ENCODE data around the gene DVL1.

DVL1 gene

GRCh38 chr1:1294250-1294890 is 54.8 kb downstream of the DVL1 start:
- no peak for DNase-seq

- DNase-seq: no peak
Measured at GRCh38 chr1:1293263-1294249, 55.7 kb downstream of the DVL1 start.

DNA sequence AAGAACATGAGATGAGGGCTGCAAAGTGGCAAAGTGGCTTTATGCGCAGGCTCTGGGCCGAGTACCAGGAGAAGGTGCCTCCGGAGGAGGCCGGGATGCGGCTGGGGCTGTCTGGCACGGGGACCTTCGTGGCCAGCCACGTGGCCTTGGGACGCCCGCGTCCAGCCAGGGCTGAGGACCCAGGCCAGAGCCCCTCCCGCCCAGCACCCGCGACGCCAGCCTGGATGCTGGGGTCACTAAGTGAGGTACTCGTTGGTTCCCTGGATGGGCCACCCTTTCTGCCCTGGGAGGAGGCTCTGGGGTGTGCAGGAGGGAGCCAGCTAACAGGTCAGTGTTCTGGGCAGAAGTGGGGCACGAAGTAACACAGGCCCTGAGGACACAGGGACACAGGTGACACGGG is 56.4 kb downstream of the DVL1 start:
- DNase-seq: no peak

- no peak for DNase-seq
Measured at GRCh38 chr1:1292442-1292779, 56.8 kb downstream of the DVL1 start.

- peak; percentile 84 for DNase-seq
Measured at GRCh38 chr1:1291548-1292441, 57.4 kb downstream of the DVL1 start.

GRCh38 chr1:1291023-1291528 is 58.1 kb downstream of the DVL1 start:
- no peak for DNase-seq

- DNase-seq: peak; percentile 21
Measured at GRCh38 chr1:1290238-1290731, 58.9 kb downstream of the DVL1 start.

DNA sequence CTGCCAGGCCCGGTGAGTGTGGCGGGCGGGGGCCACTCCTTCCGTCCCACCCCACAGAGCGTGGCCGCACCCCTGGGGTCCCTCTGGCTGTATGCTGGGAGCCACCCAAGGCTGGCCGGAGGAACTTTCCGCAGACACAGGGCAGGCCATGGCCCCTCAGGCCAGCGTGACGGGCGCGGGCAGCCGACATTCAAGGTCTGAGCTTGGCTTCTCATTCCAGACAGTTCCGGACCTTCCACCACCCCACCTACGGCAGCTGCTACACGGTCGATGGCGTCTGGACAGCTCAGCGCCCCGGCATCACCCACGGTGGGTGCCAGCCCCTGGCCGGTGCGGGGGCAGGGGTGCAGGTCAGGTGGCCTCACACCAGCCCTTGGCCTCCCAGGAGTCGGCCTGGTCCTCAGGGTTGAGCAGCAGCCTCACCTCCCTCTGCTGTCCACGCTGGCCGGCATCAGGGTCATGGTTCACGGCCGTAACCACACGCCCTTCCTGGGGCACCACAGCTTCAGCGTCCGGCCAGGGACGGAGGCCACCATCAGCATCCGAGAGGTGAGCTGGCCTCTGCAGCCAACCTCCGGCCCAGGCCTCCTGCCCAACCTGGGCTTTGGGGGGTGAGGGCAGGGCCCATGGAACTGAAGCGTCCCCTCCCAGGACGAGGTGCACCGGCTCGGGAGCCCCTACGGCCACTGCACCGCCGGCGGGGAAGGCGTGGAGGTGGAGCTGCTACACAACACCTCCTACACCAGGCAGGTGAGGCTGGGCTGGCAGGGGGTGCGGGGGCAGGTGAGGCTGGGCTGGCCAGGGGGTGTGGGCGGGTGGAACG is 61.7 kb downstream of the DVL1 start:
- DNase-seq: no peak

GRCh38 chr1:1286313-1287261 is 62.6 kb downstream of the DVL1 start:
- no peak for DNase-seq

- no peak for DNase-seq
Measured at GRCh38 chr1:1285611-1286311, 63.5 kb downstream of the DVL1 start.
